PC-9 (cell line): Measurements from ENCODE around the gene EIF4A3. TPM values are rescaled to one million over a fixed set of nuclear protein-coding genes. Genes with fewer than 3 reads are reported as not detected.

Experiments used
- BruUV-seq: library from RNA; stranded (reverse); fragments of 400-500 nt; replicated peaks from 2 replicates; lab custom pipeline; 2021; lab: Mats Ljungman, UMichigan
- CTCF ChIA-PET: fragments of 300-600 bp; sonication (Branson Sonifier 250); formaldehyde crosslinking; loops from one replicate; lab custom pipeline; 2022; ENCODE audit warnings: antibody characterized with exemption; lab: Charles Lee
- POLR2A ChIA-PET: fragments of 300-600 bp; sonication (Branson Sonifier 250); formaldehyde crosslinking; loops from one replicate; lab custom pipeline; 2022; ENCODE audit warnings: antibody characterized with exemption; ENCODE audit not compliant: unreplicated experiment; lab: Charles Lee
- DNase-seq, 2 experiments: peaks; one replicate each; pipeline versions ENCODE4 v3.0.0 to v3.0.0-alpha.2; 2015 to 2022; ENCODE audit warnings: mixed read lengths in 1 of 2
- H2AFZ ChIP-seq: fragments of 200-600 bp; sonication (generic); 2 replicates; pipeline ENCODE4 v1.8.1; 2017; ENCODE audit warnings: antibody characterized with exemption
- H3F3A ChIP-seq: fragments of 200-600 bp; sonication (generic); 2 replicates; pipeline ENCODE4 v1.8.1; 2017; ENCODE audit warnings: antibody characterized with exemption, mild to moderate bottlenecking, low read depth; ENCODE audit not compliant: insufficient read depth
- H3K27ac ChIP-seq: fragments of 200-600 bp; sonication (generic); 2 replicates; pipeline ENCODE4 v1.6.1; 2016; ENCODE audit warnings: mixed run types
- H3K27me3 ChIP-seq: fragments of 200-600 bp; sonication (generic); 2 replicates; pipeline ENCODE4 v1.6.1; 2016; ENCODE audit warnings: low read depth, mixed run types; ENCODE audit not compliant: insufficient read depth
- H3K36me3 ChIP-seq: fragments of 200-600 bp; sonication (generic); 2 replicates; pipeline ENCODE4 v1.6.1; 2016; ENCODE audit warnings: low read depth, mixed run types
- H3K4me1 ChIP-seq: fragments of 200-600 bp; sonication (generic); replicated peaks from 2 replicates; pipeline ENCODE4 v1.6.1; 2016; ENCODE audit warnings: mixed run types; ENCODE audit not compliant: insufficient read depth
- H3K4me2 ChIP-seq: fragments of 200-600 bp; sonication (generic); 2 replicates; pipeline ENCODE4 v1.6.1; 2017; ENCODE audit warnings: mixed run types
- H3K4me3 ChIP-seq: fragments of 200-600 bp; sonication (generic); 2 replicates; pipeline ENCODE4 v1.6.1; 2016; ENCODE audit warnings: mixed run types
- H3K79me2 ChIP-seq: fragments of 200-600 bp; sonication (generic); 2 replicates; pipeline ENCODE4 v1.6.1; 2017; ENCODE audit warnings: low read depth, mixed run types
- H3K9me2 ChIP-seq: fragments of 200-600 bp; sonication (generic); 2 replicates; pipeline ENCODE4 v1.8.1; 2017; ENCODE audit warnings: mild to moderate bottlenecking; ENCODE audit not compliant: insufficient read depth
- H3K9me3 ChIP-seq: fragments of 200-600 bp; sonication (generic); 2 replicates; pipeline ENCODE4 v1.8.1; 2016; ENCODE audit warnings: low read depth; ENCODE audit not compliant: insufficient read depth
- H4K20me1 ChIP-seq: fragments of 200-600 bp; sonication (generic); 2 replicates; pipeline ENCODE4 v1.8.1; 2017; ENCODE audit not compliant: insufficient read depth
- CTCF ChIP-seq: fragments of 200-600 bp; sonication (generic); conservative IDR thresholded peaks from 2 replicates; pipeline ENCODE4 v1.6.1; 2017; ENCODE audit warnings: mixed run types, antibody characterized with exemption, mild to moderate bottlenecking, moderate library complexity
- EZH2 ChIP-seq: fragments of 200-600 bp; sonication (generic); IDR thresholded peaks from 2 replicates; pipeline ENCODE4 v1.8.0; 2017; ENCODE audit warnings: antibody characterized with exemption, low read depth
- intact Hi-C: fragments of 100-400 bp; cut with micrococcal nuclease; formaldehyde crosslinking; loops from one replicate; pipeline ENCODE4 v1.10.0; 2022; ENCODE audit not compliant: unreplicated experiment
- total RNA-seq: library from RNA; stranded (reverse); gene quantifications from 2 replicates; pipeline ENCODE4 v1.2.3, GENCODE V29; 2021

EIF4A3 gene
- total RNA-seq, 1 experiment from 2014 or later = 114 TPM

GRCh38 chr17:80099291-80100034 is 47.5 kb downstream of the EIF4A3 start:
- Histone ChIP-seq H2AFZ (no peak overlapping the region), H3K4me1 (no peaks in the 10 kb centered on the region)

GRCh38 chr17:80097844-80098691 is 48.9 kb downstream of the EIF4A3 start:
- H3K9me2 ChIP-seq = no peaks in the 10 kb centered on the region
- no peaks in the 10 kb centered on the region for H3K9me3 ChIP-seq
- no TSS peak for BruUV-seq
- ChIA-PET POLR2A (no interaction called here), CTCF (no interaction called here)
- DNase-seq = no peak
- H3K4me1 ChIP-seq = no peaks in the 10 kb centered on the region
- TF ChIP-seq EZH2 (no peak), CTCF (no peak)
- H2AFZ ChIP-seq = no peak overlapping the region
- H4K20me1 ChIP-seq = no peaks in the 10 kb centered on the region
- H3K79me2 ChIP-seq = 0 out of 2 replicates have a peak, but pooled peaks cover 2% of the 10 kb centered on the region
- H3K36me3 ChIP-seq = no peaks in the 10 kb centered on the region
- intact Hi-C loops = no loop called here
- no peak overlapping the region for H3K4me2 ChIP-seq
- no peaks in the 10 kb centered on the region for H3F3A ChIP-seq
- no peaks in the 10 kb centered on the region for H3K27me3 ChIP-seq
- no peak overlapping the region for H3K27ac ChIP-seq
- no peak overlapping the region for H3K4me3 ChIP-seq

More at GRCh38 chr17:80099291-80100034, 47.5 kb downstream of the EIF4A3 start:
- no peak overlapping the region for H3K4me3 ChIP-seq
- TF ChIP-seq CTCF = no peak
- no peak for TF ChIP-seq EZH2
- no peak overlapping the region for H3K4me2 ChIP-seq
- intact Hi-C loops = loop anchor here (5.0 kb wide), 1 partner anchor 48 kb away; the partner anchor contains the start of gene EIF4A3
- H3K9me2 ChIP-seq = no peaks in the 10 kb centered on the region
- POLR2A ChIA-PET = no interaction called here
- no peak for DNase-seq
- no peaks in the 10 kb centered on the region for H4K20me1 ChIP-seq
- CTCF ChIA-PET = no interaction called here
- no peaks in the 10 kb centered on the region for H3K27me3 ChIP-seq
- no peaks in the 10 kb centered on the region for H3K9me3 ChIP-seq
- no TSS peak for BruUV-seq
- H3F3A ChIP-seq = no peaks in the 10 kb centered on the region
- no peak overlapping the region for H3K27ac ChIP-seq
- H3K79me2 ChIP-seq = 0 out of 2 replicates have a peak, but pooled peaks cover 2% of the 10 kb centered on the region
- no peaks in the 10 kb centered on the region for H3K36me3 ChIP-seq

GRCh38 chr17:80097127-80097621 is 49.8 kb downstream of the EIF4A3 start:
- H3K79me2 ChIP-seq = 0 out of 2 replicates have a peak, but pooled peaks cover 2% of the 10 kb centered on the region
- DNase-seq = no peak
- no peak overlapping the region for H3K4me3 ChIP-seq
- H3K9me3 ChIP-seq = no peaks in the 10 kb centered on the region
- no peaks in the 10 kb centered on the region for H3K27me3 ChIP-seq
- H3K4me1 ChIP-seq = no peaks in the 10 kb centered on the region
- ChIA-PET POLR2A (no interaction called here), CTCF (interaction anchor here (0.6 kb wide), 1 partner anchor 551 kb away, joined by 3 read pairs; no protein-coding TSS in a partner anchor)
- intact Hi-C loops = no loop called here
- no peak for TF ChIP-seq CTCF
- no peak for TF ChIP-seq EZH2
- H3K4me2 ChIP-seq = no peak overlapping the region
- H3K27ac ChIP-seq = no peak overlapping the region
- H2AFZ ChIP-seq = no peak overlapping the region
- no peaks in the 10 kb centered on the region for H3K9me2 ChIP-seq
- no peaks in the 10 kb centered on the region for H3F3A ChIP-seq
- no TSS peak for BruUV-seq
- H4K20me1 ChIP-seq = no peaks in the 10 kb centered on the region
- H3K36me3 ChIP-seq = no peaks in the 10 kb centered on the region
